OCI-M2 (cell line): ENCODE data around the gene ATP9A.
A peak's percentile ranks its signal among the peaks of the same experiment; 100 is the strongest.

ENCODE experiments used
- DNase-seq: peaks from one replicate; lab custom pipeline; 2025; ENCODE audit not compliant: unreplicated experiment; lab: John Stamatoyannopoulos, UW

ATP9A gene

GRCh38 chr20:51631011-51631950 is 136.9 kb downstream of the ATP9A start:
- no peak for DNase-seq

DNA sequence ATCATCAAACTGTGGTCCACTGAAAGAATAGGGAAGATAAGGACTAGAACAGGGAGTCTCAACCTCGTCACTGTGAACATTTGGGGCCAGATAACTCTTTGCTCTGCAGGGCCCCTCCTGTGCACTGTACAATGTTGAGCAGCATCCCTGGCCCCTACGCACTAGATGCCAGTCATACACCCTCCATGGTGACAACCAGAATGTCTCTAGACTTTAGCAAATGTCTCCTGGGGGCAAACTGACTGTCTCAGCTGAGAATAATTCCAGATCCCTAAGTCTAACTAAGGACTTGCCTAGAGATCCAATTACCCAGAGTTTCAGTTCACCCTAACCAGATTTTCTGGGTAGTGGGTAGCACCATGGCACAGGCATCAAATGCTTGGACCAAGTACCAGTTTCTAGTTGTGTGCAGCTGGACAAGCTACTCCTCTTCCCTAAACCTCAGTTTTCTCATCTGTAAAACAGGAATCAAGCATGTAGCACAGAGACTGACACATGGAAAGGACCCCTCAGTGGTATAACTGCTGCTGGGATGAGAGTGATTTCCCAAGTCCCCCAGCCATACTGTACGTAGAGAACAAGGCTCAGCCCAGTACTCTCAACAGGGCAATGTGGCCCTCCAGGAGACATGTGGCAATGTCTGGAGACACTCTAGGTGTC is 138.7 kb downstream of the ATP9A start:
- DNase-seq: no peak

- DNase-seq: no peak
These were observed 139.4 kb downstream of the ATP9A start for GRCh38 chr20:51628533-51629398.

GRCh38 chr20:51627586-51627985 is 140.6 kb downstream of the ATP9A start:
- DNase-seq: no peak

DNA sequence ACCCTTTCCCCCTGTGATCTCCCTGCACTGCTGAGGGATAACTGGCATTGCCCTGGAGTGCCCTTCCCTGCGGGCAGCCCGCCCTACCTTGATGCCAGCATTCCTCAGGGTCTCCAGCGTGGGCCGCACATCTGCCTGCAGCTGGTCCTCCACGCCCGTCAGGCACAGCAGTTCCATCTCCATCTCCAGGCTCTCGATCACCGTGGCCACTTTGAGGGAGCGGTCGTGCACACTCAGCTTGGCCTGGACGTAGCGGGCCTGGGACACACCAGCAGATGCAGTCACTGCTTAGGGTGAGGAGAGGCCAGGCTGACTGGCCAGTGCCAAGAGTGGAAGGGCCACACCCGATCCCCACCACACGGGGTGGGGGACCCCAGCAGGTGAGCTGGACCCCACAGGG is 143.1 kb downstream of the ATP9A start:
- no peak for DNase-seq

DNA sequence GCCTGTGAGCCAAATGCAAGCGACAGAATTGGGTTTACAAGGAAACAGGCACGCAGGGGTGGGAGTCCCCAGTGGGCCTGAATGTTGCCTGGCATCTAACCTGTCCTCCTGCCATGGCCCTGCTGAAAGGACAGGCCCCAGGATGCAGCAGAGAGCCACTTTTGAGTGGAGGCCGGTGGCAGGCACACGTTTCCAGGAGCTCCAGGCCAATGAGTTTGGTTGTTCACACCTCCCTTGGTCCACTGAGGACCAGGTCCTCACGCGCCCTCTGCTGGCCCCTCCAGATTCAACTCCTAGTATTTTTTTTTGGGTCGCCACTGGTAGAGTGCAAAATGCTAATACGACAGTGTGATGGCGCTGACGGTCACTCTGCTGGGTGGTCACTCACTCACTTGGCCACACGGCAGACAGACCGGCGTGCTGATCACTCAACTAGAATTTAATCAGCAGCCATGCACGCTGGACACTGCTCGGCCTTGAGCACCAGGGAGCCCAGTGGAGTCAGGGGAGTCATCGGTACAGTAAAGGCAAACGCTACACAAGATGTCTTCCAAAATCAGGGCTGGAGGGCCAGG is 143.9 kb downstream of the ATP9A start:
- DNase-seq: peak; percentile 55

- no peak for DNase-seq
These were observed 144.9 kb downstream of the ATP9A start for GRCh38 chr20:51623255-51623654.

GRCh38 chr20:51622004-51622874 is 146.0 kb downstream of the ATP9A start:
- no peak for DNase-seq

DNA sequence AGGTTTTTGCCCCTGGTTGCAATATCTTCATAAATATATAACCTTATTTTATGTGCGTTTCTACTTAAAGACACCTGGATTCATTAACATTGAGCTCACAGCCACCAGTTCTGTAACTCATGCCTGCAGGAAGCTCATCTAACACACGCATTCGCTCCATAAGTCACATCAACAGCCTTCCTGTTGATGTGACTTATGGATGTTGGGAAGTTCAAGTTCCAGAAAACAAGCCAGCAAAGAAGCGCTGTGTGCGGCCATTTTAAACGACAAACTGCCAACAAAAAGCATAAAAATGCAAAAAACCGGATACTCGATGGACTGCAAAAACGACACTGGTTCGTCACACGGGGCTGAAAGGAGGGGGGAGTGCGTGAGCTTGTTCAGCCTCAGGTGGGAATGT is 147.8 kb downstream of the ATP9A start:
- DNase-seq: no peak

DNA sequence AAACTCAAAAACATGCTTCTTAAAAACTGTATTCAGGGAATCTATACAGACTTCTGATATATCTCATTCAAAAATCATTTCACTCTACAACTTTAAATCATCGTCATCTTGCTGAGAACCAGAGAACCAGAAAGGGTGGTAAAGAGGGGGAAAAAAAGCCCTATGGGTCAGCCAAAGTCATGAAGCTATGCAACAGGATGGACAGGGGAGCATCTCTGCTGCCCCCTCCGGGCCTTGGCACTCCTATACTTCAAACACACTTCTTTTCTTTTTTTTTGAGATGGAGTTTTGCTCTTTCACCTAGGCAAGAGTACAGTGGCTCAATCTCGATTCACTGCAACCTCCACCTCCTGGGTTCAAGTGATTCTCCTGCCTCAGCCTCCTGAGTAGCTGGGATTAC is 152.1 kb downstream of the ATP9A start:
- no peak for DNase-seq

GRCh38 chr20:51614687-51615086 is 153.5 kb downstream of the ATP9A start:
- no peak for DNase-seq

DNA sequence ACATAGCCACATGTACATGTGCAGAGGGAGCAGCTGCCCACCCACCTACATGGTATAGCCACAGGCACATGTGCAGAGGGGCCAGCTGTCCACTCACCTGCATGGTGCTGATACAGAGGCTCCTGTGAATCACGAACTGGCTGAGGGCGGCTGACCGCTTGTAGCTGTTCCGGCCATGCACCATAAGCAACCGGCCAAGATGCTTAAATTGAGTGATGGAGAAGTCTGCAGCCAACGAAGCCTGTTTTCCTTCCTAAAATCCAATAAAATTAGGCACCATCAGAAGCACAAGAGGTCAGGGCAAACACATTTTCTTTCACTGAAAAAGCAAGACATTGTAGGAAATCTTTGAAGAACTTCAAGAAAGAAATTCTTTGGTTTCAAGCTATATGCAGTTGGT is 154.6 kb downstream of the ATP9A start:
- DNase-seq: no peak

GRCh38 chr20:51612896-51613295 is 155.3 kb downstream of the ATP9A start:
- no peak for DNase-seq

- no peak for DNase-seq
These were observed 156.6 kb downstream of the ATP9A start for GRCh38 chr20:51611625-51611890.

GRCh38 chr20:51610761-51611624 is 157.2 kb downstream of the ATP9A start:
- DNase-seq: no peak

DNA sequence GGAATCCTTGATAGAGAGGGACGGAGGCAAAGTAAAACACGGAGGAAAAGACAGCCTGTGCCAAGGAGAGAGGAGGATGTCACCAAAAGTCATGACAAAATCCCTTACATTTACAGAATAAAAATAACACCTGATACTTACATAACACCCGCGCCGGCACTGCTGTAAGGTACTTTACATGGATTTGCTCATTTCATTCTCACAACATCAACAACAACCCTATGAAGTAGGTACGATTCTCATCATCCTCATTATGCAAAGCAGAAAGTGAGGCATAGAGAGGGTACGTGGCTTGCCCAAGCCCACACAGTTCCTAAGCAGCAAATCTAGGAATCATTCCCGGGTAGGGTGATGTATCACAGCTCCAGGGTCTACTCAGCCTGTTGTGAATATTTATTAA is 158.1 kb downstream of the ATP9A start:
- DNase-seq: no peak

DNA sequence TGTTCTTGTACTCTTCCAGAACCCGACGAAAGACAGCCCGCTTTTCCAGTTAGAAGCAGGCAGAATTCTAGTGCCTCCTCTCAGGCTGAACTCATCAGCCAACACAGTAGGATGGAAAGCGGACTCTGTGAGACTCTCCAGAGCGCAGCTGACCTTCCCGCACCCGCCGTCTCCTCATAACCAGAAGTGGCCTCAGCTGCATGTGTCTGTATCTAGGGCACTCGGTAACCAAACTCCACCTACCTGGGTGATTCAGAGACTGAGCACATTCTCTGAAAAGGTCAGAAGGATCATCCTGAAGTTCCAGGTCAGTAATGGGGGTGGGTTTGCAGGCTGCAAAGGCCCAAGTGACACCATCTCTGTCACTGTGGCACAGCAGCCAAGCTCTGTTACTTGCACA is 158.9 kb downstream of the ATP9A start:
- DNase-seq: no peak

GRCh38 chr20:51608061-51608460 is 160.1 kb downstream of the ATP9A start:
- DNase-seq: no peak

- no peak for DNase-seq
These were observed 161.0 kb downstream of the ATP9A start for GRCh38 chr20:51607170-51607569.
